GM21786 (cell line): ENCODE measurements around the gene CAND2.
A peak's percentile ranks its signal among the peaks of the same experiment; 100 is the strongest.

Experiments
- ATAC-seq: cut with Tn5 transposase; IDR thresholded peaks from one replicate; pipeline ENCODE4 v1.9.1; 2021; ENCODE audit not compliant: unreplicated experiment

The CAND2 gene

GRCh38 chr3:12799525-12800440 lies 3.3 kb downstream of the CAND2 start:
- no peak for ATAC-seq

GRCh38 chr3:12803371-12803770 lies 6.9 kb downstream of the CAND2 start:
- no peak for ATAC-seq

GRCh38 chr3:12807066-12807465 lies 10.6 kb downstream of the CAND2 start:
- no peak for ATAC-seq

GRCh38 chr3:12807601-12808359 lies 11.3 kb downstream of the CAND2 start:
- no peak for ATAC-seq

- ATAC-seq: no peak
These were observed 12.1 kb downstream of the CAND2 start for GRCh38 chr3:12808587-12808986.

DNA sequence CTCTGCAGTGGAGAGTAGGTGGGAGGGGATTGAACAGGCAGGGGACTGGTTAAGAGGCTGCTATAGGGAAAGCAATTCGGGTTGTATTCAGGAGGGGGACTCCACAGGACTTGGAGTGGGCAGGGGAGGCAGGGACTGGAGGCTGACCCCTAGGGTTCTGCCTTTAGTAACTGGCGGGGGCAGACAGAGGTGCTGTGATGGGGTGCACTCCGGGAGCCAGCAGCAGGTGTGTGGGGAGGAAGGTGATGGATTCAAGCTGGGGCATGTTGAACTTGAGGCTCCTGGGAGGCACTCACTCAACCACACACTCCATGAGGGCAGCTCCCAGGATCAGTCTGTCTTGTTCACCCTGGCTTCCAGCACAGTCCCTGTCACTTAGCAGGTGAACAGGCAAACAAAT lies 12.5 kb downstream of the CAND2 start:
- ATAC-seq: no peak

- ATAC-seq: no peak
These were observed 13.0 kb downstream of the CAND2 start for GRCh38 chr3:12809435-12809834.

DNA sequence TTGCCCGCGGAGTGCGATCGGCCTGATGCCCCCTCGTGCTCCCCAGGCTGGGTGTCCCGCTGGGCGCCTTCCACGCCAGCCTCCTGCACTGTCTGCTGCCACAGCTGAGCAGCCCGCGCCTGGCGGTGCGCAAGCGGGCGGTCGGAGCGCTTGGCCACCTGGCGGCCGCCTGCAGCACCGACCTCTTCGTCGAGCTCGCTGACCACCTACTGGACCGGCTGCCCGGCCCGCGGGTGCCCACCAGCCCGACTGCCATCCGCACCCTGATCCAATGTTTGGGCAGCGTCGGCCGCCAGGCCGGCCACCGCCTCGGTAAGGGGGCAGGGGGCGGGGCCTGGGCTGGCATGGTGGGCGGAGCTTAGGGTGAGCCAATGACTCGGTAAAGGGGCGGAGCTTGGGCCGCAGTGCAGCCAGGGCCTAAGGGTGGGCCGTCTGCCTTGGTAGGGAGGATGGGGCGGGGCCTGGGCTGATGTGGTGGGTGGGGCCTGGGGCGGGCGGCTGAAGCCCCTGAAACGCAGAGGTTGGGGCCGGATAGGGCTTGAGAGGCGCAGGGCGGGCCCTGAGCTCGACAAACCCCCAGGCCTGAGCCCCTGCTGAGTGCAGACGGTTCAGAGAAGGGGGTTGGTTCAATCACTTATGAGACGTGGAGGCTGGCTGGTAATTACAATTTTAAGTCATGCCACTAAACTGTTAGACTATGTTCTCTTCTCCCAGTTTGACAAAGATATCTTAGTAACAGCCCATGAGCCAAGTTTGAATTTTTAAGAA lies 13.7 kb downstream of the CAND2 start:
- peak; percentile 99 for ATAC-seq

DNA sequence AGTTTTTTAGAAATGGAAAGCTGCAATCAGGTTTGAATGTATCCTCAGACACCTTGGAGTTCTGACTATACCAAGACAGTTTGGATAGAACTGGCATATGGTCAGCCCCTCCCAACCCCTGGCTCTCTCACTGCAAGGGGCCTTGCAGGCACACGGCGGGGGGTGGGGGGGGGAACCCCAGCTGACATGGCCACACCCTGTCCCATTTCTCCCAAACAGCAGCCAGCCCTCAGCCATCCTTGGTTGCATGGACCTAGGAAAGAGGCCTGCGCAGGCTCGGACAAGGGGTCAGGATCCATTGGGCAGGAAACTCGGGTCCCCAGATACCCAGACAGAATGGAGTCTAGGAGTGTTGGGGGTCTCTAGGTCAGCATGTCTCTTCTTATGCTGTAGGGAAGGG lies 14.5 kb downstream of the CAND2 start:
- ATAC-seq: no peak

DNA sequence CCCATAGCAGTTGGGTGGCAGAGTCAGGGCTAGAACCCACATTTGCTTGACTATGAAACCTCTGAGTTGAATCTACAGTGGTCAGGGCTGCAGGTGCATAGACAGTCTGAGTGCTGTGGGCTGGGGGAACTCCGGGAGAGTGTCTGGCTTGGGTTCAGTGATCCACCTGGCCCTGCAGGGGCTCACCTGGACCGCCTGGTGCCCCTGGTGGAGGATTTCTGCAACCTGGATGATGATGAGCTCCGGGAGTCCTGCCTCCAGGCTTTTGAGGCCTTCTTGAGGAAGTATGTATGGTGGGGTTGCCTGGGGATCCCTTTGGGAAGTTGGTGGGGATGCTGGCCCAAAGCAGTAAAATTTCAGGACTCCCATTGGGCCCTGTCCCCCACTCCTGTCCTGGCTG lies 16.3 kb downstream of the CAND2 start:
- ATAC-seq: no peak

GRCh38 chr3:12813967-12814366 lies 17.5 kb downstream of the CAND2 start:
- ATAC-seq: no peak

DNA sequence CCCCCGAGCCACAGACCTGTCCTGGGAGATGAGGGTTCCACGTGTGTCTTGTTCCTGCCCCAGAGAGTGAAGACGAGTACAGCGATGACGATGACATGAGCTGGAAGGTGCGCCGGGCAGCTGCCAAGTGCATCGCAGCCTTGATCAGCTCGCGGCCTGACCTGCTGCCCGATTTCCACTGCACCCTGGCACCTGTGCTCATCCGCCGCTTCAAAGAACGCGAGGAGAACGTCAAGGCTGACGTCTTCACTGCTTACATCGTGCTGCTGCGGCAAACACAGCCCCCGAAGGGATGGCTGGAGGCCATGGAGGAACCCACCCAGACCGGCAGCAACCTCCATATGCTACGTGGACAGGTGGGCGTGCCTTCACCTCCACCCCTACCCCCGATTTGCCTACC lies 18.6 kb downstream of the CAND2 start:
- no peak for ATAC-seq

DNA sequence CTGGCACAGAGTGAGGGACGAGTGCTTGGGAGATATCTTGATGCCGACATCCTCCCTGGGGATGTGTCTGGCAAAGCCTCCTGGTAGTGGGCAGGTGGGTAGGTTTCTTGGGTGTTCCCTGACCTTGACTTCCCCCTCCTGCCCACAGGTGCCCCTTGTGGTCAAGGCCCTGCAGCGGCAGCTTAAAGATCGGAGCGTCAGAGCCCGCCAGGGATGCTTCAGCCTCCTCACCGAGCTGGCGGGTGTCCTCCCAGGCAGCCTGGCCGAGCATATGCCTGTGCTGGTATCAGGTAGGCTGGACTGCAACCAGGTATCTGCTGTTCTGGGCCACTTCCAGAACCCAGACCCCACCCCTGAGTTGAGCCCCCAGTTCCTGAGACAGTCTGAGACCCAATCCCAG lies 19.2 kb downstream of the CAND2 start:
- no peak for ATAC-seq

GRCh38 chr3:12816521-12817342 lies 20.3 kb downstream of the CAND2 start:
- no peak for ATAC-seq

DNA sequence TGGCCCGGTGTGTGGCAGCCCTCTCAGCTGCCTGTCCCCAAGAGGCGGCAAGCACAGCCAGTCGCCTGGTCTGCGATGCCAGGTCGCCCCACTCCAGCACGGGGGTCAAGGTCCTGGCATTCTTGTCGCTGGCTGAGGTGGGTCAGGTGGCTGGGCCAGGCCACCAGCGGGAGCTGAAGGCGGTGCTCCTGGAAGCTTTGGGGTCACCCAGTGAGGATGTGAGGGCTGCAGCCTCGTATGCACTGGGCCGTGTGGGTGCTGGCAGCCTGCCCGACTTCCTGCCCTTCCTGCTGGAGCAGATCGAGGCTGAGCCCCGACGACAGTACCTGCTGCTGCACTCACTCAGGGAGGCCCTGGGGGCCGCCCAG lies 20.8 kb downstream of the CAND2 start:
- ATAC-seq: no peak

GRCh38 chr3:12818273-12818672 lies 21.8 kb downstream of the CAND2 start:
- ATAC-seq: no peak

DNA sequence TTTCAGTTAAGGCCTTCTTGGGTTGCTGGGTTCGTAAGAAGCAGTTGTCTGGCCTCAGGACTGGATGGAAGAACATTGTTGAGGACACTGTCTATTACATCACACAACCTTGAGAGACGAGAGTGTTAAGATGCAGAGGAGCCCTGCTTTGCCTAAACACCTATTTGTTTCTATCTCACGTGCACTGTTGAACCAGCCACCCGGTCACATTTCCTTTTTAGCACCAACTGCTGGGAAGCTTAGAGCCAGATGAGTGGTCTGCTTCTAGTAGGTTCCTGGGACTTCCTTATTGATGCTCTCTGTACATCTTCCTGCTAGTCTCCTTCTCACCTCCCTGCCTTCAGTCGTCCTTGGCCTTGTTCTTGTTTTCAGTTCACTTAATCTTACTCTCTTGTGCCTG lies 22.3 kb downstream of the CAND2 start:
- ATAC-seq: no peak

- no peak for ATAC-seq
These were observed 26.4 kb downstream of the CAND2 start for GRCh38 chr3:12822725-12823373.

GRCh38 chr3:12824299-12824698 lies 27.8 kb downstream of the CAND2 start:
- no peak for ATAC-seq

DNA sequence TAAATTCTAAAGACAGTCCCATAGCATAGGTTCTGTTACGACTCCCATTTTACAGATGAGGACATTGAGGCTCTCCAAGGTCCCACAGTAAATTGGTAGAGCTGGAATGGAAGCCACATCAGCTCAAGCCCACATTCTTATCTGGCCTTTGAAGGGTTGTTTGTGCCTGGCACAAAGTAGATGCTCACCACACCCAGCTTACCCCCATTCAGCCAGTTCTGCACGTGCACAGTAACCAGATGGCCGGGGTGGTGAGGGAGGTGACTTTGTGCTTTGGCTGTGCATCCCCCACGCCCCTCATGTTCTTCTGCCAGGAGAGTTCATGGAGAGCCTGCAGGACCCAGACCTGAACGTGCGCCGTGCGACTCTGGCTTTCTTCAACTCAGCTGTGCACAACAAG lies 28.7 kb downstream of the CAND2 start:
- no peak for ATAC-seq
